Measurements from ENCODE around the gene FGD4.

FGD4 gene

DNA sequence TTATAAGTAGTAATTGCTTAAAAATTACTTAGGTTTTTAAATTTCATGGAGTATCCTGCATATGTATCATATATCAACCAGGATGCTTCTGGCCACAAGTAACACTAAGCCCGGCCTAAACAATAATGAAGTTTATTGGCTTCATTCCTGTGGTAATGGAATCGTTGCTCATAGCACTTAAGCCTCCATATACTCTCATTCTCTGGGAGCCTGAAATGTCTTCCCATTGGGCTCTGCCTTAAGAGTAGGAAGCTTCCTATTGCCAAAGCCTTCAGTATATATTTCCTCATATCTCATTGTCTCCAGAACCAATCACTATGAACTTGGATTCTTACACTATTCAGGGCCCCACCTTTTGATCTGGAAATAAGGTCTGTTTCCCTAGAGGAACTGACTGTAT, 195.9 kb downstream of the FGD4 start:
- Histone ChIP-seq H3K27me3 (ENCODE audit: control insufficient read depth in 3 of 3, insufficient read depth in 3 of 3, low read depth in 1 of 3, low read length in 3 of 3) (no peaks in the 10 kb centered on the region), H2BK12ac (ENCODE audit: low read length) (no peak overlapping the region), H2BK15ac (ENCODE audit: low read length) (no peak overlapping the region), H4K8ac (ENCODE audit: low read depth, low read length) (no peak overlapping the region), H3K18ac (ENCODE audit: low read length) (no peak overlapping the region), H2BK5ac (ENCODE audit: low read length) (no peak overlapping the region), H3K9me3 (replicated peaks in 1 of 2; ENCODE audit: control insufficient read depth in 2 of 2, insufficient read depth in 1 of 2, low read depth in 1 of 2, low read length in 2 of 2) (peaks cover 0 to 17% of the 10 kb centered on the region in 2 donors), H3K79me1 (ENCODE audit: low read depth, low read length) (no peaks in the 10 kb centered on the region), H3K4me3 (ENCODE audit: low read length in 2 of 2) (no peak overlapping the region), H3K27ac (replicated peaks; ENCODE audit: low read length) (no peak overlapping the region), H3K4ac (ENCODE audit: low read length) (no peak overlapping the region), H3K4me2 (ENCODE audit: insufficient read depth, low read length, poor library complexity, severe bottlenecking) (no peak overlapping the region), H3K9ac (ENCODE audit: low read depth, low read length, poor library complexity) (no peak overlapping the region), H3K23ac (ENCODE audit: low read depth, low read length, poor library complexity) (no peak overlapping the region), H3K4me1 (ENCODE audit: control insufficient read depth in 2 of 2, insufficient read depth in 1 of 2, low read depth in 1 of 2, low read length in 2 of 2) (peaks cover 1 to 8% of the 10 kb centered on the region in 2 donors), H2BK120ac (ENCODE audit: low read depth, low read length) (no peak overlapping the region), H3K36me3 (replicated peaks in 1 of 2; ENCODE audit: control insufficient read depth in 2 of 2, insufficient read depth in 2 of 2, low read length in 2 of 2) (peaks cover 6 to 68% of the 10 kb centered on the region in 2 donors), H2AK5ac (ENCODE audit: low read depth, low read length) (no peak overlapping the region), H2AFZ (ENCODE audit: low read length) (no peak overlapping the region), H3K14ac (ENCODE audit: low read length) (no peak overlapping the region), H4K91ac (ENCODE audit: low read depth, low read length, poor library complexity) (no peak overlapping the region)
- DNase-seq (ENCODE audit: low spot score), result no peak
- no CpG with 5 or more reads among the region's 2 CpGs for WGBS, 2 donors (ENCODE audit: extremely low coverage in 2 of 2, insufficient read length in 2 of 2, insufficient replicate concordance in 1 of 2)

DNA sequence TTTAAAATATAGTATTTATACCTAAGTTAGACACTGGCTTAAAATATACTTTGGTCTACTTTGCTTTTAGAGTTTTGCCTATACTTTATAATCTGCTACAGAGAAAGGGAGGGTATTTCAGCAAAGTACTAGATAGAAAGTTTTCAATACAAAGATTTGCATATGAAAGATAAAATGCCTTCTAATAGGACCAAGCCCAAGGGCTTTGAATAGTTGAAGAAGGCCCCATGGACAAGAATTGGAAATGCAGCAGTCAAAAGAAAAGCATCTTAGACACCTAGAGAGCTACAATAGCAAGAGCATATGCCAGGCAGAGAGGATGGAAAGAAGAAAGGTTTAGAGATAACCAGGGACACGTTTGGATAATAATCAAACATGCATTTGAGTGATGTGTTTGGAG, 196.7 kb downstream of the FGD4 start:
- Histone ChIP-seq H3K4me3 (ENCODE audit: low read length in 2 of 2) (no peak overlapping the region), H2BK12ac (ENCODE audit: low read length) (no peak overlapping the region), H3K18ac (ENCODE audit: low read length) (no peak overlapping the region), H2BK5ac (ENCODE audit: low read length) (no peak overlapping the region), H4K8ac (ENCODE audit: low read depth, low read length) (no peak overlapping the region), H2BK15ac (ENCODE audit: low read length) (no peak overlapping the region), H3K14ac (ENCODE audit: low read length) (no peak overlapping the region), H3K4ac (ENCODE audit: low read length) (no peak overlapping the region), H3K79me1 (ENCODE audit: low read depth, low read length) (no peaks in the 10 kb centered on the region), H2AK5ac (ENCODE audit: low read depth, low read length) (no peak overlapping the region), H4K91ac (ENCODE audit: low read depth, low read length, poor library complexity) (no peak overlapping the region), H2BK120ac (ENCODE audit: low read depth, low read length) (no peak overlapping the region), H3K4me1 (ENCODE audit: control insufficient read depth in 2 of 2, insufficient read depth in 1 of 2, low read depth in 1 of 2, low read length in 2 of 2) (peaks cover 1 to 8% of the 10 kb centered on the region in 2 donors), H3K23ac (ENCODE audit: low read depth, low read length, poor library complexity) (no peak overlapping the region), H3K27ac (replicated peaks; ENCODE audit: low read length) (no peak overlapping the region), H3K27me3 (ENCODE audit: control insufficient read depth in 3 of 3, insufficient read depth in 3 of 3, low read depth in 1 of 3, low read length in 3 of 3) (no peaks in the 10 kb centered on the region), H3K4me2 (ENCODE audit: insufficient read depth, low read length, poor library complexity, severe bottlenecking) (no peak overlapping the region), H3K9ac (ENCODE audit: low read depth, low read length, poor library complexity) (no peak overlapping the region), H2AFZ (ENCODE audit: low read length) (no peak overlapping the region), H3K9me3 (replicated peaks in 1 of 2; ENCODE audit: control insufficient read depth in 2 of 2, insufficient read depth in 1 of 2, low read depth in 1 of 2, low read length in 2 of 2) (peaks cover 0 to 17% of the 10 kb centered on the region in 2 donors), H3K36me3 (replicated peaks in 1 of 2; ENCODE audit: control insufficient read depth in 2 of 2, insufficient read depth in 2 of 2, low read length in 2 of 2) (peaks cover 6 to 68% of the 10 kb centered on the region in 2 donors)
- DNase-seq (ENCODE audit: low spot score), result no peak
- WGBS, 2 donors (ENCODE audit: extremely low coverage in 2 of 2, insufficient read length in 2 of 2, insufficient replicate concordance in 1 of 2), result no CpG with 5 or more reads among the region's 1 CpG

DNA sequence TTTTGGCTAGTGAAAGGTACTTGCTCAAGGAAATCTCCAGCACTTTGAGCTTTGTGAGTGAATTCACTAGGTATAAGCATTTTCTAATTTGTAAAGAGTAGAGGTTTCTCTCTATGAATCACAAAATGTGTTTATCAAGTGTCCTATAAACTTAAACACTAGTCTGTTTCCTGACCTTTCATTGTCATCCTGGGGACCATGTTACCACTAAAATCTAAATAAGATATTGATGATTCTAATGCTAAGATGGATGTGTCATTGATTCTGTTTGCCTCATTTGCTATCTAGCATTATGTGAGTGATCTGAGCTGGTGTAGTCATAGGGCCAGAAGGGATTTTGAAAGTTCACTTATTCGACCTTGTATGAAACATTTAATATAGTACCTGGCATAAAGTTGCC, 199.3 kb downstream of the FGD4 start:
- Histone ChIP-seq H3K4me2 (ENCODE audit: insufficient read depth, low read length, poor library complexity, severe bottlenecking) (no peak overlapping the region), H3K27ac (replicated peaks; ENCODE audit: low read length) (no peak overlapping the region), H3K14ac (ENCODE audit: low read length) (no peak overlapping the region), H3K18ac (ENCODE audit: low read length) (no peak overlapping the region), H4K8ac (ENCODE audit: low read depth, low read length) (no peak overlapping the region), H2BK15ac (ENCODE audit: low read length) (no peak overlapping the region), H3K9me3 (replicated peaks in 1 of 2; ENCODE audit: control insufficient read depth in 2 of 2, insufficient read depth in 1 of 2, low read depth in 1 of 2, low read length in 2 of 2) (peaks cover 0 to 17% of the 10 kb centered on the region in 2 donors), H3K23ac (ENCODE audit: low read depth, low read length, poor library complexity) (no peak overlapping the region), H2BK120ac (ENCODE audit: low read depth, low read length) (no peak overlapping the region), H4K91ac (ENCODE audit: low read depth, low read length, poor library complexity) (no peak overlapping the region), H3K4me3 (ENCODE audit: low read length in 2 of 2) (no peak overlapping the region), H2AK5ac (ENCODE audit: low read depth, low read length) (no peak overlapping the region), H3K4ac (ENCODE audit: low read length) (no peak overlapping the region), H3K27me3 (ENCODE audit: control insufficient read depth in 3 of 3, insufficient read depth in 3 of 3, low read depth in 1 of 3, low read length in 3 of 3) (no peaks in the 10 kb centered on the region), H3K9ac (ENCODE audit: low read depth, low read length, poor library complexity) (no peak overlapping the region), H2BK12ac (ENCODE audit: low read length) (no peak overlapping the region), H3K79me1 (ENCODE audit: low read depth, low read length) (no peaks in the 10 kb centered on the region), H3K4me1 (ENCODE audit: control insufficient read depth in 2 of 2, insufficient read depth in 1 of 2, low read depth in 1 of 2, low read length in 2 of 2) (peaks cover 0 to 5% of the 10 kb centered on the region in 2 donors), H3K36me3 (replicated peaks in 1 of 2; ENCODE audit: control insufficient read depth in 2 of 2, insufficient read depth in 2 of 2, low read length in 2 of 2) (peaks cover 3 to 76% of the 10 kb centered on the region in 2 donors), H2AFZ (ENCODE audit: low read length) (no peak overlapping the region), H2BK5ac (ENCODE audit: low read length) (no peak overlapping the region)
- no CpG with 5 or more reads among the region's 1 CpG for WGBS, 2 donors (ENCODE audit: extremely low coverage in 2 of 2, insufficient read length in 2 of 2, insufficient replicate concordance in 1 of 2)
- DNase-seq (ENCODE audit: low spot score), result no peak

DNA sequence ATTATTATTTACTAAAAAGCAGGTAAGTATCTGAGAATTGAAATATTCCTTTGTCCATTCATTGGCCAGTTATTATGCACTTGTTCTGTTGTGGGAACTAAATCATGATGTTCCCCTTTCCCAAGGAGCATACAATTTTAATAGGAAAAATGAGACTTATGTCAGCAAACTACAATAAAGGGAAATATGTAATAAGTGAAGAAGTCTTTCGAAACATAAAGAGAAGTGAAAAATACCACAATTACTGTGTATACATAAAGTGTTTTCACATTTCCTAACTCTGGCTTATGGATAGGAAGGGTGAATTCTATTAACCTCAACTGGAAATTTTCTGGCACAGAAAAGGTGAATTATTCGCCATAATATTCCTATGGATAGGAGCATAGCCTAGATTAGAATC, 201.3 kb downstream of the FGD4 start:
- Histone ChIP-seq H2AFZ (ENCODE audit: low read length) (no peak overlapping the region), H3K36me3 (replicated peaks in 1 of 2; ENCODE audit: control insufficient read depth in 2 of 2, insufficient read depth in 2 of 2, low read length in 2 of 2) (peaks cover 5 to 81% of the 10 kb centered on the region in 2 donors), H4K8ac (ENCODE audit: low read depth, low read length) (no peak overlapping the region), H2BK15ac (ENCODE audit: low read length) (no peak overlapping the region), H3K4ac (ENCODE audit: low read length) (no peak overlapping the region), H3K4me3 (ENCODE audit: low read length in 2 of 2) (no peak overlapping the region), H2BK120ac (ENCODE audit: low read depth, low read length) (no peak overlapping the region), H3K14ac (ENCODE audit: low read length) (no peak overlapping the region), H3K18ac (ENCODE audit: low read length) (no peak overlapping the region), H3K79me1 (ENCODE audit: low read depth, low read length) (no peaks in the 10 kb centered on the region), H4K91ac (ENCODE audit: low read depth, low read length, poor library complexity) (no peak overlapping the region), H2BK5ac (ENCODE audit: low read length) (no peak overlapping the region), H2BK12ac (ENCODE audit: low read length) (no peak overlapping the region), H2AK5ac (ENCODE audit: low read depth, low read length) (no peak overlapping the region), H3K4me1 (ENCODE audit: control insufficient read depth in 2 of 2, insufficient read depth in 1 of 2, low read depth in 1 of 2, low read length in 2 of 2) (peaks cover 0 to 5% of the 10 kb centered on the region in 2 donors), H3K9me3 (replicated peaks in 1 of 2; ENCODE audit: control insufficient read depth in 2 of 2, insufficient read depth in 1 of 2, low read depth in 1 of 2, low read length in 2 of 2) (peaks cover 0 to 9% of the 10 kb centered on the region in 2 donors), H3K27ac (replicated peaks; ENCODE audit: low read length) (no peak overlapping the region), H3K4me2 (ENCODE audit: insufficient read depth, low read length, poor library complexity, severe bottlenecking) (no peak overlapping the region), H3K23ac (ENCODE audit: low read depth, low read length, poor library complexity) (no peak overlapping the region), H3K9ac (ENCODE audit: low read depth, low read length, poor library complexity) (no peak overlapping the region), H3K27me3 (ENCODE audit: control insufficient read depth in 3 of 3, insufficient read depth in 3 of 3, low read depth in 1 of 3, low read length in 3 of 3) (no peaks in the 10 kb centered on the region)
- no CpG with 5 or more reads among the region's 2 CpGs for WGBS, 2 donors (ENCODE audit: extremely low coverage in 2 of 2, insufficient read length in 2 of 2, insufficient replicate concordance in 1 of 2)
- DNase-seq (ENCODE audit: low spot score), result no peak

All from neuronal stem cell (in vitro differentiated cells).